GM23338 (cell line): ENCODE measurements around the gene CUEDC1.

Source experiments
- CREB1 ChIP-seq: fragments of 250-450 bp; sonication (Bioruptor Pico); IDR thresholded peaks from 2 replicates; pipeline ENCODE4 v1.5.0; 2020; ENCODE audit warnings: low read depth, mild to moderate bottlenecking, moderate library complexity
- CTCF ChIP-seq, 2 experiments: fragments of 200-600 bp in 1 of 2; sonication (generic) in 1 of 2; conservative IDR thresholded peaks; 2 replicates each; pipeline versions ENCODE4 v1.5.1 to v1.6.1; 2016 to 2017; ENCODE audit warnings: antibody characterized with exemption in 2 of 2, low read depth in 2 of 2, mild to moderate bottlenecking in 2 of 2, moderate library complexity in 1 of 2
- EZH2 ChIP-seq: fragments of 200-600 bp; sonication (generic); IDR thresholded peaks from one replicate; pipeline ENCODE4 v1.8.0; 2017; ENCODE audit warnings: antibody characterized with exemption, mild to moderate bottlenecking, low read depth; ENCODE audit not compliant: unreplicated experiment
- EZH2phosphoT487 ChIP-seq: fragments of 200-600 bp; sonication (generic); IDR thresholded peaks from one replicate; pipeline ENCODE4 v1.8.1; 2018; ENCODE audit warnings: antibody characterized with exemption; ENCODE audit not compliant: unreplicated experiment
- POLR2AphosphoS5 ChIP-seq: IDR thresholded peaks from 2 replicates; pipeline ENCODE4 v1.6.1; 2016; ENCODE audit warnings: antibody characterized with exemption, low read depth
- STAT1 ChIP-seq: IDR thresholded peaks from one replicate; pipeline ENCODE4 v1.6.1; 2016; ENCODE audit warnings: antibody characterized with exemption; ENCODE audit not compliant: unreplicated experiment
- ZNF114 ChIP-seq: fragments of 250-450 bp; sonication (Bioruptor Pico); IDR thresholded peaks from 2 replicates; pipeline ENCODE4 v1.5.0; 2020; ENCODE audit warnings: mild to moderate bottlenecking, moderate library complexity

- no peak for TF ChIP-seq EZH2phosphoT487
- no peak for TF ChIP-seq ZNF114 (CRISPR knock-in tag)
- no peak; a peak in 1 of 4 replicates for TF ChIP-seq CTCF (conservative IDR thresholded peaks at IDR 0.05; ENCODE audit: low read depth in 2 of 2)
- TF ChIP-seq CREB1 (CRISPR knock-in tag): no peak
- TF ChIP-seq STAT1: no peak
- TF ChIP-seq EZH2: no peak
- no peak for TF ChIP-seq POLR2AphosphoS5
Measured at GRCh38 chr17:57966875-57967274, 11.7 kb upstream of the CUEDC1 start.
